ENCODE measurements around the gene RALGPS1.

The RALGPS1 gene

DNA sequence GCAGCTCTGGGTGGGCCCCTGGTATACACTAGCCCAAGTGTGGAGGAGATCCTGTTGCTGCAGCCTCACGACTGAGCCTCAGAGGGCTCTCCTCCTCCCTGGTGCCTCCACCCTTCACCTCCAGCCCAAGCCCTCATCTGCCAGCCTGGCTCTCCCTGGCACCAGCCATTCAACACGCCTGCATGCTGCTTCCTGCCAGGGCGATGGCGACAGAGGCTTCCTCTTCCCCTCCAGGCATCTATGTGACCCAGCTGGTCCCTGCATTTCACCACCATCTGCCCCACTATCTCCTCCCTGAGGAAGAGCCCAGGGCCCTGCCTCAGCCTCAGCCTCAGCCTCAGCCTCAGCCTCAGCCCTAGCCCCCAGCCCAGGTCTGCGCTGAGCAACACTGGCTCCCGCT lies 262.6 kb downstream of the RALGPS1 start:
- Histone ChIP-seq H3F3A (ENCODE audit: control insufficient read depth, insufficient read depth) (no peaks in the 10 kb centered on the region), H3K4me3 (ENCODE audit: low read length) (no peak overlapping the region), H3K4me1 (ENCODE audit: control insufficient read depth, low read length) (no peaks in the 10 kb centered on the region), H3K9me2 (replicated peaks; ENCODE audit: control insufficient read depth, low read length) (no peaks in the 10 kb centered on the region), H3K4me2 (ENCODE audit: low read length) (no peak overlapping the region), H3K27me3 (ENCODE audit: control insufficient read depth, low read length) (no peaks in the 10 kb centered on the region), H3K36me3 (ENCODE audit: control insufficient read depth, low read length) (no peaks in the 10 kb centered on the region), H3K79me2 (ENCODE audit: control insufficient read depth, low read length) (no peaks in the 10 kb centered on the region), H3K27ac (ENCODE audit: low read depth, low read length) (no peak overlapping the region), H3K9me3 (ENCODE audit: control insufficient read depth, insufficient read depth, low read length) (no peaks in the 10 kb centered on the region), H4K20me1 (ENCODE audit: control insufficient read depth, insufficient read depth, low read depth, low read length) (no peaks in the 10 kb centered on the region)
- TF ChIP-seq EZH2phosphoT487 (IDR thresholded peaks at IDR 0.05; ENCODE audit: borderline replicate concordance, low read length): no peak
- TF ChIP-seq, protein P1, sequence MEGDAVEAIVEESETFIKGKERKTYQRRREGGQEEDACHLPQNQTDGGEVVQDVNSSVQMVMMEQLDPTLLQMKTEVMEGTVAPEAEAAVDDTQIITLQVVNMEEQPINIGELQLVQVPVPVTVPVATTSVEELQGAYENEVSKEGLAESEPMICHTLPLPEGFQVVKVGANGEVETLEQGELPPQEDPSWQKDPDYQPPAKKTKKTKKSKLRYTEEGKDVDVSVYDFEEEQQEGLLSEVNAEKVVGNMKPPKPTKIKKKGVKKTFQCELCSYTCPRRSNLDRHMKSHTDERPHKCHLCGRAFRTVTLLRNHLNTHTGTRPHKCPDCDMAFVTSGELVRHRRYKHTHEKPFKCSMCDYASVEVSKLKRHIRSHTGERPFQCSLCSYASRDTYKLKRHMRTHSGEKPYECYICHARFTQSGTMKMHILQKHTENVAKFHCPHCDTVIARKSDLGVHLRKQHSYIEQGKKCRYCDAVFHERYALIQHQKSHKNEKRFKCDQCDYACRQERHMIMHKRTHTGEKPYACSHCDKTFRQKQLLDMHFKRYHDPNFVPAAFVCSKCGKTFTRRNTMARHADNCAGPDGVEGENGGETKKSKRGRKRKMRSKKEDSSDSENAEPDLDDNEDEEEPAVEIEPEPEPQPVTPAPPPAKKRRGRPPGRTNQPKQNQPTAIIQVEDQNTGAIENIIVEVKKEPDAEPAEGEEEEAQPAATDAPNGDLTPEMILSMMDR (IDR thresholded peaks at IDR 0.05; ENCODE audit: low read depth, low read length, poor library complexity, severe bottlenecking): no peak

DNA sequence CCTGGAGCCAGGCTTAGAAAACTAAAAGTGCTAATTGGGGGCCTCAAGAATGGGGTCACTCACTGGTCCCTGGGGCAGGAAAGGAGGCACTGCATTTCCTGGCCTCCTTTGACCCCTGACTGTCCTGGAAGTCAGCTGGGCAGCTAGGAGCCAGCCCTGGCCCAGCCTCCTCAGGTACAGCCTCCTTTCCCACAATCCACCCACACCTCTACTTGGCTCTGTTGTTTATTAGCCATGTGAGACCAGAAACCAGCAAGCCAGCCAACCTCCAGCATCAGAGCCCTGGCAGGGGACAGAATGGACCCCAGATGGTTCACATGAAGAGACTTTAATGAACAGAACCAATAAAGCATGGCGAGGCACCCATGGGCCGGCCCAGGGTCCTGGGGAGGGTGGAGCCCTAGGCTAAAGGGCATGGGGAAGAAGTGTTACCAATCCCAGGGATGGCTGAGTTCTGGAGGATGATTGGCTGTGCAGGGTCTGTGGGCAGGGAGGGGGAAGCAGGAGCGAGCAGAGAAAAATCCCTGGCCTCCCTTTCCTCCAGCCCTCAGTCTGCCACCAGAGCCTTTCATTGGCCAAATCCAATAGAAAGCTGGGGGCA lies 263.2 kb downstream of the RALGPS1 start:
- Histone ChIP-seq H3K36me3 (ENCODE audit: control insufficient read depth, low read length) (no peaks in the 10 kb centered on the region), H3K79me2 (ENCODE audit: control insufficient read depth, low read length) (no peaks in the 10 kb centered on the region), H3K9me3 (ENCODE audit: control insufficient read depth, insufficient read depth, low read length) (no peaks in the 10 kb centered on the region), H3K4me3 (ENCODE audit: low read length) (no peak overlapping the region), H3K4me2 (ENCODE audit: low read length) (no peak overlapping the region), H3K27ac (ENCODE audit: low read depth, low read length) (no peak overlapping the region), H3K9me2 (replicated peaks; ENCODE audit: control insufficient read depth, low read length) (no peaks in the 10 kb centered on the region), H3K4me1 (ENCODE audit: control insufficient read depth, low read length) (no peaks in the 10 kb centered on the region), H4K20me1 (ENCODE audit: control insufficient read depth, insufficient read depth, low read depth, low read length) (no peaks in the 10 kb centered on the region), H3F3A (ENCODE audit: control insufficient read depth, insufficient read depth) (no peaks in the 10 kb centered on the region), H3K27me3 (ENCODE audit: control insufficient read depth, low read length) (no peaks in the 10 kb centered on the region)
- TF ChIP-seq EZH2phosphoT487 (IDR thresholded peaks at IDR 0.05; ENCODE audit: borderline replicate concordance, low read length): no peak
- TF ChIP-seq, protein P1 (IDR thresholded peaks at IDR 0.05; ENCODE audit: low read depth, low read length, poor library complexity, severe bottlenecking): no peak

DNA sequence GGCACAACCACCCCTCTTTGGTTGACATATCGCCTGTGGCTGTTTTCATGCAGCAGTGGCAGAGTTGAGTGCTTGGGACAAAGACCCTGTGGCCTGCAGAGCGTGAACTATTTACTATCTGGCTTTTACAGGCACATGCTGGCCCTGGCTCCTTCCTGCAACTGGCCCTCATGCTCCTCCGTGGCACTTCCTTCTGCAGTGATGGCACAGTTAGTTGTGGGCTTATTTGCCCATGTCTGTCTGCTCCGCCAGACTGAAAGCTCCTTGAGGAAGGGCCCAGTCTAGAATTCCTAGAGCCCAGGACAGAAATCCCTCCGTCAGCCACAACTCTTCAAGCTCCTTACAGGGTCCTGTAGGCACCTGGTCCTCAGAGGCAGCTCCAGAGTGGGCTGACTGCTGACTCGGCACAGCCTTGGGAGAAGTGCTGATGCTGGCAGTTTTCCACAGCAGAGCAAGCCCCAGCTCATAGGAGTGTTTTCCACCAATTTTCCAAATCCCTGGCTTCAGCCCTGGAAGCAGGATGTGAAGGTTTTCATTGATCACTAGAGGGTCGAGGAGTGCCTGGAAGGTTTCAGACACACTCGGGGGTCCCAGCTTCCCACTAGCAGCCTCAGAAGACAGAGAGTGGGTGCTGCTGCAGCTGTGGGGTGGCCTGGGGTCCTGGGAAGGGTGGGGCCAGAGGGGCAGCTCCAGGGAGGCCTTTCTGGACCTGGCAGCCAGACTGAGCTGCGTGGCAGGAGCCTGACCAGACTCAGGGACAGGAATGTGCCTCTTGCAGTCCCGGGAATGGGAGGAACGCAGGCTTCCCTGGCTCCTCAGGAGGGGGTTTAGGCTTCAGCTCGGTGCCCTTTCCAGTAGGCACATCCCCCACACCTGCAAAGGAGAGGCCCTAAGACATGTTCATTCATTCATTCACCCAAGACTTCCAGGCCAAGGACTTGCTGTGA lies 264.4 kb downstream of the RALGPS1 start:
- Histone ChIP-seq H3F3A (ENCODE audit: control insufficient read depth, insufficient read depth) (no peaks in the 10 kb centered on the region), H3K27me3 (ENCODE audit: control insufficient read depth, low read length) (no peaks in the 10 kb centered on the region), H3K36me3 (ENCODE audit: control insufficient read depth, low read length) (no peaks in the 10 kb centered on the region), H3K4me2 (ENCODE audit: low read length) (no peak overlapping the region), H3K79me2 (ENCODE audit: control insufficient read depth, low read length) (no peaks in the 10 kb centered on the region), H3K4me3 (ENCODE audit: low read length) (no peak overlapping the region), H3K27ac (ENCODE audit: low read depth, low read length) (no peak overlapping the region), H4K20me1 (ENCODE audit: control insufficient read depth, insufficient read depth, low read depth, low read length) (no peaks in the 10 kb centered on the region), H3K9me3 (ENCODE audit: control insufficient read depth, insufficient read depth, low read length) (no peaks in the 10 kb centered on the region), H3K4me1 (ENCODE audit: control insufficient read depth, low read length) (no peaks in the 10 kb centered on the region), H3K9me2 (replicated peaks; ENCODE audit: control insufficient read depth, low read length) (no peaks in the 10 kb centered on the region)
- TF ChIP-seq, protein P1 (IDR thresholded peaks at IDR 0.05; ENCODE audit: low read depth, low read length, poor library complexity, severe bottlenecking): no peak
- no peak for TF ChIP-seq EZH2phosphoT487 (IDR thresholded peaks at IDR 0.05; ENCODE audit: borderline replicate concordance, low read length)

All from DOHH2 (cell line).